GM10266 (cell line): Measurements from ENCODE around the gene GRIK3.

Experiments used
- DNase-seq: peaks from one replicate; pipeline ENCODE4 v3.0.0; 2012; ENCODE audit errors: extremely low spot score
- TF ChIP-seq, protein P1 (sequence below): IDR thresholded peaks from 2 replicates; pipeline ENCODE4 v1.5.1; 2012; ENCODE audit warnings: mild to moderate bottlenecking, low read depth; ENCODE audit not compliant: control insufficient read depth, insufficient read depth; ENCODE audit errors: missing control alignments

Gene GRIK3

DNA sequence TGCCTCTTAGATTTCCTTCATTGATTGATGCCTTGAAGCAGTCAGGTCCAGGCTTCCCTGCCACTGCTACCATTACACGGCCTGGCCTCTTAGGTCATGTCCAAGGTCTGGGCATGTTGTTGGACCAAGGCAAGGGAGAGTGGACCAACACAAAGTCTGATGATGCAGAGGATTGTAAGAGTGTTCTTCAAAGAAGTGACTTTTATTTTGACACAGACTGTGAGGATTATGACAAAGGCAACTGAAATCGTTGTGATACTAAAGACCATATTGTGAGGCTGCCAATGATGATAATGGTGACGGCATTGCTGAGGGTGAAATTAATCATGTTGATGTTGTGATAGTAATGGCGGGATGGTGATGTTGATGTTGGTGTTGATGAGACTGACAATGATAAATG, 149.5 kb downstream of the GRIK3 start:
- TF ChIP-seq, protein P1, sequence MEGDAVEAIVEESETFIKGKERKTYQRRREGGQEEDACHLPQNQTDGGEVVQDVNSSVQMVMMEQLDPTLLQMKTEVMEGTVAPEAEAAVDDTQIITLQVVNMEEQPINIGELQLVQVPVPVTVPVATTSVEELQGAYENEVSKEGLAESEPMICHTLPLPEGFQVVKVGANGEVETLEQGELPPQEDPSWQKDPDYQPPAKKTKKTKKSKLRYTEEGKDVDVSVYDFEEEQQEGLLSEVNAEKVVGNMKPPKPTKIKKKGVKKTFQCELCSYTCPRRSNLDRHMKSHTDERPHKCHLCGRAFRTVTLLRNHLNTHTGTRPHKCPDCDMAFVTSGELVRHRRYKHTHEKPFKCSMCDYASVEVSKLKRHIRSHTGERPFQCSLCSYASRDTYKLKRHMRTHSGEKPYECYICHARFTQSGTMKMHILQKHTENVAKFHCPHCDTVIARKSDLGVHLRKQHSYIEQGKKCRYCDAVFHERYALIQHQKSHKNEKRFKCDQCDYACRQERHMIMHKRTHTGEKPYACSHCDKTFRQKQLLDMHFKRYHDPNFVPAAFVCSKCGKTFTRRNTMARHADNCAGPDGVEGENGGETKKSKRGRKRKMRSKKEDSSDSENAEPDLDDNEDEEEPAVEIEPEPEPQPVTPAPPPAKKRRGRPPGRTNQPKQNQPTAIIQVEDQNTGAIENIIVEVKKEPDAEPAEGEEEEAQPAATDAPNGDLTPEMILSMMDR: no peak
- no peak for DNase-seq

DNA sequence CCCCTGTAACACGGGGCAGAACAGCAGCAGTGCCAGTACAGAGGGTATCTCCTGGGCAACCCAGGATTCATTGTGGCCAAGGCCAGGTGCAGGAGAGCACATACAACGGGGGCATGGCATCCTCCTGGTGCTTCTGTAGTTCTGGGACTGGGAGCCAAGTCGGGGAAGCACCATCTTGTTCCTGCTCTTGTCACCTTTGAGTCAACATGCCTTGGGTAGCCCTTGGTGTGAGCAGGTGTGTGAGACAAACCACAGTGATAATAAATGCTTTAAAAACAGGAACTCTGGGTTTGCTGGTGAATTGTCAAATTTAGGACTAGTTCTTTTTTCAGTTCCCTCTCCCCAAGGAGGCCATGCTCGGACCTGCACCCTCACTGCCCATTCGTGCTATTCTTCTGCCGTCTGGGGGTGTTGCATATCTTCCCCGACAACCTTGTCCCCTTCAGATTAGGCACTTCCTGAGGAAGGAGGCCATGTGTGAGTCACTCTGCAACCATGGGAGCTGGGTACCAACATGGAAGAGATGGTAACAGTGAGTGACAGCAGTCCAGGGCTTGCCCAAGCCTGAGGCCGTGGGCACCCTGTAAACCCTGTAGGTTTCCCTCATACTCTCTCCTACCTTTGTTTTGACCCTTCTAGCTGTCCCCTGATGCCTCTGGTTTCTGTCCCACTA, 150.2 kb downstream of the GRIK3 start:
- TF ChIP-seq, protein P1: no peak
- no peak for DNase-seq

DNA sequence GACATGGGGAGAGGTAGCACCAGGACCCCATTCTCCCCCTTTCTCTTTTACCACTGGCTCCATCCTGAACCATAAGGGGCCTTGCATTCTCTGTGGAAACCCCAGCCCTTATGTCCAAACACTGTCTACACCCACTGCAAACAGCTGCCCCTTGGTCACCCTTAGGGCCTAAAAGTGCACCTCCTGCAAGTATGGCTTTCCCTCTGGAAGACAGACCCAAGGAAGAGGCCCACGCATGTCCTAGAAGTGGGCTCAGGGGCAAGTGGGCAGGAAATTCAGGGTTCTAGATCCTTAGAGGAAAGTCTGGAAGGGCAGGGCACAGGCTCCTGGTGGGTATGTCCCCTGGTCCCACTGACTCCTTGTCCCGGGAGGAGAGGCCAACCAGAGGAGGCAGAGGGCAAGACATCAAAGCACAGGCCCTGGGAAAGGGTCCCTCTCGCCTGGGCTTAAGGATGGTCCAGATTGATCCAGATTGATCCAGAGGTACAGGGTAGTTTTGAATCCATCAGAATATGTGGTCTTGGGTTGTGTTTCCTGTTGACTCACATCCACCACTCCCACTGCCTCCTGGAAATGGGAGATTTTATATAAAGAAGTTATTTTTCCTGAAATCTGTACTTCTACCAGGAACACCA, 150.9 kb downstream of the GRIK3 start:
- TF ChIP-seq, protein P1: no peak
- DNase-seq: no peak

DNA sequence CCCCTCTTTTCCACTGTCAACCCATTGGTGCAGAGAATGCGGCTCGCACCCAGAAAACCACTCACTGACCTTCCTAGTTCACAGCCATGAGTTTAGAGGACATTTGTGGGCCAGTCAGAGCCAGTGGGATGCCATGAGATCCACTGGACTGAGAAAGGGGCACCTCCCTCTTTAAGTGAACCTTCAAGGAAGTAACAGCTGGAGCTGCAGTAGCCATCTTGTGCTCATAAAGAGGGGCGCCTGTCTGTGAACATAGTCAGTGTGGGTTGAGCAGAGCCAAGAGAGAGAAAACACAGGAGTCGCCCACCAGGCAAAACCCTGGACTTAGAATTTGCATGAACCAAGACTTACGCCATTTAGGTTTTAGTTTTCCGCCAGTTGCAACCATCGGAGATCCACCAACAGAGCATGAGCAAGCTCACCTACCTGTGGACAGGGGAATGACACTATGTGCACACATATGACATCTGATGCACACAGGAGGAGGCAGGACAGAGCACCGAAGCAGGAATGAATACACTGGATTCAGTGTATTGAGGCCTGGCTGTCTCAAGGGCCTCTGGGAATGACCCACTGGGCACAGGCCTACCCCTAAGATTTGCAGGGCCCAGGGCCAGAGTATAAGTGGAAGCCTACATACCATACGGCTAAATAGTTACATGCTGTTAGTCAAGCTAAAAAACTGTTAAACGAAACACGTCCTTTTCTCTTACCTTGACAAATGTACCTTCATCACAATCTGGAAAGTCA, 151.6 kb downstream of the GRIK3 start:
- DNase-seq: no peak
- TF ChIP-seq, protein P1: no peak

DNA sequence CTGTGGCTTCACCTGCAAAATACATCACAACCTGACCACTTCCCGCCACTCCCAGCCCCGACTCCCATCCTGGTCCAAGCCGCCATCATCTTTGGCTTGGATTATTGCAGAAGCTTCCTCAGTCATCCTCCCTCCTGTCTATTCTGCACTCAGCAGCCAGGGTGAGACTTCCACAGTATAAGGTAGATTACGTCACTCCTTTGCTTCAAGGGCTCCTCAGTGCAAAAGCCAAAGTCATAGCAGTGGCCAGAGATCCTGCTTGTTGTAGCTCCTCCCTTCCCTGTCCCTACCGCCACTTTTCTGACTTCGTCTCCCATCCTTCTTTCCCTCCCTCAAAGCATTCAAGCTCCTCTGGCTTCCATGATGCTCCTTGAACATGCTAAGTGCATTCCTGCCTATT, 152.8 kb downstream of the GRIK3 start:
- TF ChIP-seq, protein P1: no peak
- no peak for DNase-seq

DNA sequence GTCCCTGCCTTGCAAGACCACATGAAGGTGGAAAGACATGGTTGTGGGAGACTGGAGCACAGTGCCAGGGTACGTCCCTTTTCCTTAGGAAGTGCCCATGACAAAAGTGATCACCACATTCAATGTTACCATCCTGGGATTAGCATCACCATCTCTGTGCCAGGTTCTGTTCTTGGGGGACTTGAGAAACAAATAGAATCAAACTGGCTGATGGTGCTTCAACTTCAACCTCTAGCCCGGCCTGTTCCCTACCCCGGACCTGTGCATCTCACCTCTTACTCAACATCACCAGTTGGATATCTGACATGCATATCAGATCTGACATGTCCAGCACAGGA, 153.3 kb downstream of the GRIK3 start:
- TF ChIP-seq, protein P1: no peak
- DNase-seq: no peak
